ENCODE measurements around the gene FRAS1. TPM values are rescaled to one million over a fixed set of nuclear protein-coding genes. Genes with fewer than 3 reads are reported as not detected.

FRAS1 gene
- total and polyA plus RNA-seq, 9 of the 15 experiments (the other 6 are each of a cell fraction or from before 2014, with no cell fraction given) = under 0.01 to 0.11 (median 0.04) TPM; not detected in 2

GRCh38 chr4:78184584-78184983 lies 127.5 kb downstream of the FRAS1 start:
- no TSS peak for BruUV-seq (replicated peaks)
- intact Hi-C loops (cut with micrococcal nuclease) (no loop called here), in situ Hi-C loops (cut with MboI) (no loop called here)
- Histone ChIP-seq H3K4me3 (no peak overlapping the region), H3K9me3 (replicated peaks; ENCODE audit: control insufficient read depth, insufficient read depth, low read depth, low read length) (no peaks in the 10 kb centered on the region), H3K4me1 (replicated peaks in 1 of 2; ENCODE audit: control insufficient read depth in 2 of 2, insufficient read depth in 2 of 2, low read length in 2 of 2) (no peaks in the 10 kb centered on the region), H3K9ac (ENCODE audit: insufficient read depth in 1 of 2, low read depth in 2 of 2, low read length in 2 of 2) (no peak overlapping the region), H3K4me2 (ENCODE audit: insufficient read depth, low read length) (no peak overlapping the region), H3K27me3 (ENCODE audit: control insufficient read depth in 2 of 2, insufficient read depth in 2 of 2, low read length in 2 of 2) (peaks cover 8 to 27% of the 10 kb centered on the region in 2 experiments; a peak in 2 of 5 replicates), H2AFZ (ENCODE audit: low read depth, low read length) (no peak overlapping the region), H3K36me3 (ENCODE audit: control insufficient read depth, insufficient read depth, low read length) (no peaks in the 10 kb centered on the region), H3K79me2 (ENCODE audit: control insufficient read depth, insufficient read depth, low read length) (no peaks in the 10 kb centered on the region), H3K27ac (ENCODE audit: extremely low read depth, low read depth, low read length) (no peak overlapping the region), H4K20me1 (replicated peaks; ENCODE audit: control insufficient read depth, insufficient read depth, low read length) (no peaks in the 10 kb centered on the region), H3K9me1 (ENCODE audit: control insufficient read depth, insufficient read depth, low read length) (no peaks in the 10 kb centered on the region)
- FAIRE-seq (no peak), DNase-seq (ENCODE audit: extremely low read depth in 1 of 4, low spot score in 3 of 4) (no peak), ATAC-seq (no peak)
- CTCF ChIA-PET (ENCODE audit: low intra/inter-chr PET ratio) = no interaction called here
- TF ChIP-seq MYNN (IDR thresholded peaks at IDR 0.05) = no peak
- no peak for TF ChIP-seq MYNN (CRISPR knock-in tag; IDR thresholded peaks at IDR 0.05)
- TF ChIP-seq ZNF134 (CRISPR knock-in tag; conservative IDR thresholded peaks at IDR 0.05) = peak; percentile 73
- POLR2A ChIA-PET = no interaction called here

- in situ Hi-C loops (cut with MboI) = no loop called here
- CTCF ChIA-PET (ENCODE audit: low intra/inter-chr PET ratio) = no interaction called here
- TF ChIP-seq POLR2H (tag; IDR thresholded peaks at IDR 0.05; ENCODE audit: low read depth) (no peak), FOXM1 (IDR thresholded peaks at IDR 0.05; ENCODE audit: low read depth) (no peak), FOXM1 (CRISPR knock-in tag; IDR thresholded peaks at IDR 0.05; ENCODE audit: low read depth) (no peak), ZNF408 (CRISPR knock-in tag; IDR thresholded peaks at IDR 0.05; ENCODE audit: low read depth) (no peak)
- Histone ChIP-seq H3K9me3 (replicated peaks; ENCODE audit: control insufficient read depth, insufficient read depth, low read depth, low read length) (no peaks in the 10 kb centered on the region), H3K4me2 (ENCODE audit: insufficient read depth, low read length) (no peak overlapping the region), H3K9me1 (ENCODE audit: control insufficient read depth, insufficient read depth, low read length) (no peaks in the 10 kb centered on the region), H3K79me2 (ENCODE audit: control insufficient read depth, insufficient read depth, low read length) (no peaks in the 10 kb centered on the region), H3K4me1 (replicated peaks in 1 of 2; ENCODE audit: control insufficient read depth in 2 of 2, insufficient read depth in 2 of 2, low read length in 2 of 2) (no peaks in the 10 kb centered on the region), H3K27ac (ENCODE audit: extremely low read depth, low read depth, low read length) (no peak overlapping the region), H3K36me3 (ENCODE audit: control insufficient read depth, insufficient read depth, low read length) (no peaks in the 10 kb centered on the region), H3K9ac (ENCODE audit: insufficient read depth in 1 of 2, low read depth in 2 of 2, low read length in 2 of 2) (no peak overlapping the region), H3K27me3 (ENCODE audit: control insufficient read depth in 2 of 2, insufficient read depth in 2 of 2, low read length in 2 of 2) (peaks cover 8 to 25% of the 10 kb centered on the region in 2 experiments; a peak in 2 of 5 replicates), H4K20me1 (replicated peaks; ENCODE audit: control insufficient read depth, insufficient read depth, low read length) (no peaks in the 10 kb centered on the region), H3K4me3 (no peak overlapping the region), H2AFZ (ENCODE audit: low read depth, low read length) (no peak overlapping the region)
- intact Hi-C loops (cut with micrococcal nuclease) = no loop called here
- no peak for FAIRE-seq
- no TSS peak for BruUV-seq (replicated peaks)
- ATAC-seq = no peak
- POLR2A ChIA-PET = no interaction called here
- DNase-seq (ENCODE audit: extremely low read depth in 1 of 4, low spot score in 3 of 4) = no peak
- 0% methylated on average over 2 of the region's 2 CpGs for WGBS (ENCODE audit: insufficient coverage, low coverage, missing lambda C conversion rate)
These were observed 128.0 kb downstream of the FRAS1 start for GRCh38 chr4:78185117-78185516.
